Ovary (tissue), 9 donors: ENCODE measurements around the gene TAB2. TPM values are rescaled to one million over a fixed set of nuclear protein-coding genes. Genes with fewer than 3 reads are reported as not detected.
"Not testable (repeated sequence)": the region's sequence is repeated elsewhere in the genome, so short reads cannot be mapped to it uniquely, and the experiment has no call there.

ENCODE experiments used
- DNase-seq, 5 donors: peaks; one replicate each; pipeline ENCODE4 v3.0.0-alpha.2; 2019 to 2020
- H3K27ac ChIP-seq, 2 donors: fragments of 200-600 bp; one replicate each; pipeline versions ENCODE4 v1.5.1 to v1.8.0; 2019 to 2022
- H3K27me3 ChIP-seq: fragments of 200-600 bp; one replicate; pipeline ENCODE4 v1.8.0; 2022
- H3K36me3 ChIP-seq: fragments of 200-600 bp; sonication (generic); one replicate; pipeline ENCODE4 v1.5.1; 2019
- H3K4me1 ChIP-seq: one replicate; pipeline ENCODE4 v1.8.1; 2013; ENCODE audit warnings: mild to moderate bottlenecking, moderate library complexity; ENCODE audit not compliant: insufficient read depth
- H3K4me3 ChIP-seq: fragments of 200-600 bp; sonication (generic); one replicate; pipeline ENCODE4 v1.5.1; 2017
- H3K9me3 ChIP-seq, 2 donors: fragments of 200-600 bp in 1 of 2; sonication (generic) in 1 of 2; one replicate each; pipeline versions ENCODE4 v1.5.1 to v1.8.1; 2013 to 2019; ENCODE audit warnings: mild to moderate bottlenecking in 1 of 2, moderate library complexity in 1 of 2
- CTCF ChIP-seq, 3 donors: fragments of 450-650 bp in 2 of 3; fragments of 200-600 bp in 1 of 3; IDR thresholded peaks; one replicate each; pipeline versions ENCODE4 v1.5.1 to v1.8.0; 2016 to 2022; ENCODE audit warnings: antibody characterized with exemption in 3 of 3, mild to moderate bottlenecking in 1 of 3
- EP300 ChIP-seq: sonication (generic); formaldehyde crosslinking; IDR thresholded peaks from one replicate; pipeline ENCODE4 v1.6.1; 2017; ENCODE audit warnings: antibody characterized with exemption
- POLR2A ChIP-seq: fragments of 450-650 bp; IDR thresholded peaks from one replicate; pipeline ENCODE4 v1.6.1; 2017; ENCODE audit warnings: antibody characterized with exemption, mild to moderate bottlenecking, moderate library complexity
- WGBS, 3 donors: extraction: QIAGEN DNeasy Blood & Tissue Kit in 1 of 3; methylation state at CpG; one replicate each; pipeline versions ENCODE4 v1.1.5 to v1.1.7; 2013 to 2017; 5-methylcytosine and 5-hydroxymethylcytosine counted together
- intact Hi-C, 4 donors: fragments of 100-400 bp; cut with DNase I; formaldehyde crosslinking; loops; one replicate each; pipeline versions ENCODE4 v1.11.0 to v1.15.1; 2022 to 2023
- polyA plus RNA-seq, 2 donors: library from polyadenylated mRNA; stranded (reverse); fragments of 200-250 nt in 1 of 2; fragments of 350-450 nt in 1 of 2; fragmentation: Illumina TruSeq in 1 of 2; extraction: RNeasy Lipid Tissue Mini Kit (QIAGEN cat#74804) in 1 of 2; gene quantifications; one replicate each; pipeline ENCODE4 v1.2.3, GENCODE V29; 2013 to 2014
- small RNA-seq: library from RNA; depleted of rRNA; stranded (forward); fragments of <200 nt; gene quantifications from one replicate; pipeline ENCODE3, GENCODE V24; 2016
- total RNA-seq, 7 donors: library from RNA; depleted of rRNA in 2 of 7; stranded (reverse); fragments of >200 nt in 2 of 7; fragmentation: NEBNext Ultra II Directional in 3 of 7; extraction: Animal tissue kit (Norgen Biotek cat#: 25700) in 3 of 7; gene quantifications; one replicate each; pipeline versions ENCODE4 v1.1.0 to v1.2.4, GENCODE V29; 2016 to 2023
- donor health status: DM: no; HTN: no; CAD: no; lungs with moderate emphysema.
- donor health status: DM: no; HTN: no; CAD: no.
- donor health status: Bipolar disorder and iron deficiency.
- donor health status: DM: yes; HTN: yes; CAD: no.
- donor health status: DM: no; HTN: no; CAD: no.
- donor health status: DM: yes; HTN: yes; CAD: no.

The TAB2 gene
- total and polyA plus RNA-seq, 9 donors = 39.6 to 75.9 (median 62.6) TPM

DNA sequence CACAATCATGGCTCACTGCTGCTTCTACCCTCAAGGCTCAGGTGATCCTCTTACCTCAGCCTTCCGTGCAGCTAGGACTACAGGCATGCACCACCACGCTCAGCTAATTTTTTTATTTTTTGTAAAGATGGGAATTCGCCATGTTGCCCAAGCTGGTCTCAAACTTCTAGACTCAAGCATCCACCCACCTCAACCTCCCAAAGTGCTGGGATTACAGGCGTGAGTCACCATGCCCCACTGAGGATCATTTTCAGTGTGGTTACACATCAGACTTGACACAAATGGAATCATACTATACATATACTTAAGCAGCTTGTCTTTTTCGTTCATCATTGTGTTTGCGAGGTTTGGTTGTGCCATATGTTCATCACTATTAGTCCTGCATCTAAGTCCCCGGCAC, 140.7 kb downstream of the TAB2 start:
- no peak for TF ChIP-seq CTCF (IDR thresholded peaks at IDR 0.05)
- TF ChIP-seq POLR2A = no peak
- no peak for TF ChIP-seq EP300

GRCh38 chr6:149458806-149459205, 141.3 kb downstream of the TAB2 start:
- no peaks in the 10 kb centered on the region for H3K9me3 ChIP-seq
- peaks cover 7% of the 10 kb centered on the region for H3K4me1 ChIP-seq
- no peak for DNase-seq
- no peak overlapping the region for H3K4me3 ChIP-seq
- 96 to 98% (median 97%) methylated on average over 1 of the region's 1 CpG for WGBS, 3 donors
- no peaks in the 10 kb centered on the region for H3K27me3 ChIP-seq
- H3K27ac ChIP-seq = no peak overlapping the region
- intact Hi-C loops = no loop called here
- no peaks in the 10 kb centered on the region for H3K36me3 ChIP-seq
- TF ChIP-seq CTCF (IDR thresholded peaks at IDR 0.05) (no peak), EP300 (no peak), POLR2A (no peak)

More for the DNA sequence above, 140.7 kb downstream of the TAB2 start:
- intact Hi-C loops = no loop called here
- no peaks in the 10 kb centered on the region for H3K36me3 ChIP-seq
- H3K4me3 ChIP-seq = no peak overlapping the region
- no peaks in the 10 kb centered on the region for H3K27me3 ChIP-seq
- H3K4me1 ChIP-seq = peaks cover 9% of the 10 kb centered on the region
- H3K9me3 ChIP-seq = no peaks in the 10 kb centered on the region
- 95 to 97% (median 96%) methylated on average over 7 of the region's 7 CpGs for WGBS, 3 donors
- DNase-seq = no peak
- no peak overlapping the region for H3K27ac ChIP-seq

DNA sequence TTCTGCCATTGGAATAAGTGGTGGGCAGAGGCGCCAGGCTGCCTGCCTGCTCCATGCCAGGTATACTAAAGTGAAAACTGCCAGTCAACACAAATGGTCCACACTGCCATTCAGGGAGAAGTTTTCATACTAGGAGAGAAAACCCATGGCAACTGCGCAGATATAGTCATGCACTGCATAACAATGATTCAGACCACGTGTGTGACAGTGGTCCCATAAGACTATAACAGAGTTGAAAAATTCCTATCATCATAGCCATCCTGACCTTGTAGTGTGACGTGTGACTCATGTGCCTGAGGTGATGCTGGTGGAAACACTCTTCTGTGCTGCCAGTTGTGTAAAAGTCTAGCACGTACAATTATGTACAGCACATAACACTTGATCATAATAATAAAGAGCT, 142.2 kb downstream of the TAB2 start:
- Histone ChIP-seq H3K4me1 (peaks cover 3% of the 10 kb centered on the region), H3K9me3 (no peaks in the 10 kb centered on the region), H3K27me3 (no peaks in the 10 kb centered on the region), H3K4me3 (no peak overlapping the region), H3K27ac (no peak overlapping the region), H3K36me3 (no peaks in the 10 kb centered on the region)
- TF ChIP-seq POLR2A (no peak), EP300 (no peak), CTCF (IDR thresholded peaks at IDR 0.05) (no peak)
- 60 to 77% (median 68%) methylated on average over 5 of the region's 5 CpGs for WGBS, 3 donors
- intact Hi-C loops = no loop called here
- DNase-seq = no peak

DNA sequence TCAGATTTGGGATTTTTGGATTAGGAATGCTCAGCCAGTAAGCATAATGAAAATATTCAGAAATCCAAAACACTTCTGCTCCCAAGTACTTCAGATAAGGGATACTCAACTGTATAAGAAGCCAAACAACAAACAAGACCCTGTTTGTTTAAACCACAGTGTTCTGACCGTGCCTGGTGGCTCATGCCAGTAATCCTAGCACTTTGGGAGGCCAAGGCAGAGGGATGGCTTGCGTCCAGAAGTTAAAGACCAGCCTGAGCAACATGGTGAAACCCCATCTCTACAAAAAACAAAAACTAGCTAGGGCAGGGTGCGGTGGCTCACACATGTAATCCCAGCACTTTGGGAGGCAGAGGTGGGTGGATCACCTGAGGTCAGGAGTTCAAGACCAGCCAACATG, 142.7 kb downstream of the TAB2 start:
- H3K9me3 ChIP-seq, H3K4me3 ChIP-seq, DNase-seq, H3K27me3 ChIP-seq, H3K36me3 ChIP-seq, intact Hi-C loops, H3K4me1 ChIP-seq, H3K27ac ChIP-seq: not testable (repeated sequence)
- 40 to 60% (median 41%) methylated on average over 3 of the region's 3 CpGs for WGBS, 3 donors

Small RNA genes within 50 kb of the gene (small RNA-seq; reads per million reads assigned to genes)
- not detected for gene RN7SL234P

Other genes starting within 250 kb of the TAB2 start
- gene SUMO4, start 82.5 kb downstream of the TAB2 start, total RNA-seq = 1 to 10 TPM; 1.2 to 5.0 (median 3.4) TPM
- under 1 TPM; 0.11 to 0.53 TPM for gene SUMO4, start 82.5 kb downstream of the TAB2 start, polyA plus RNA-seq
- gene ZC3H12D, start 167.3 kb downstream of the TAB2 start, total RNA-seq = 1 to 10 TPM in 1 of 7 donors, under 1 TPM in 6; 0.15 to 1.3 (median 0.60) TPM
- gene ZC3H12D, start 167.3 kb downstream of the TAB2 start, polyA plus RNA-seq = under 1 TPM; 0.18 to 0.45 TPM
- gene PPIL4, start 228.3 kb downstream of the TAB2 start, total RNA-seq = 10 to 100 TPM; 35.1 to 50.6 (median 39.5) TPM
- gene PPIL4, start 228.3 kb downstream of the TAB2 start, polyA plus RNA-seq = 10 to 100 TPM; 29.4 to 32.5 TPM
- gene GINM1, start 248.7 kb downstream of the TAB2 start, total RNA-seq = 10 to 100 TPM; 50.4 to 82.6 (median 62.3) TPM
- gene GINM1, start 248.7 kb downstream of the TAB2 start, polyA plus RNA-seq = 10 to 100 TPM; 68.3 to 69.8 TPM